ENCODE data around the gene PSME3. TPM values are rescaled to one million over a fixed set of nuclear protein-coding genes. Genes with fewer than 3 reads are reported as not detected.

The PSME3 gene
- total and polyA plus RNA-seq, 9 of the 15 experiments (the other 6 are each of a cell fraction or from before 2014, with no cell fraction given) = 31.2 to 275 (median 141) TPM

- TF ChIP-seq ZNF445 (CRISPR knock-in tag; IDR thresholded peaks at IDR 0.05; ENCODE audit: low read depth) (no peak), ZNF551 (CRISPR knock-in tag; IDR thresholded peaks at IDR 0.05) (no peak), DMBX1 (CRISPR knock-in tag; IDR thresholded peaks at IDR 0.05; ENCODE audit: borderline replicate concordance) (no peak), ATF3 (IDR thresholded peaks at IDR 0.05) (no peak; the same call in 1 of the 2 replicates), ATF3 (CRISPR knock-in tag; conservative IDR thresholded peaks at IDR 0.05) (peak; percentile 77), FOXA3 (CRISPR knock-in tag; conservative IDR thresholded peaks at IDR 0.05 in 1 of 2, IDR thresholded peaks at IDR 0.05 in 1 of 2) (peak in 1 of 2 experiments; percentile 36; a peak in 1 of 4 replicates), ZNF146 (CRISPR knock-in tag; IDR thresholded peaks at IDR 0.05; ENCODE audit: unreplicated experiment) (no peak), CC2D1A (IDR thresholded peaks at IDR 0.05) (no peak; the same call in 1 of the 2 replicates), SMAD4 (CRISPR knock-in tag; conservative IDR thresholded peaks at IDR 0.05) (0 out of 2 replicates have a peak, but pooled peaks have one; percentile 37), STAT5A (IDR thresholded peaks at IDR 0.05; ENCODE audit: borderline replicate concordance, low read length) (no peak), NFXL1 (CRISPR knock-in tag; IDR thresholded peaks at IDR 0.05) (no peak), MLX (CRISPR knock-in tag; conservative IDR thresholded peaks at IDR 0.05) (0 out of 4 replicates have a peak, but pooled peaks of 1 of the 2 experiments have one; percentile 62), SMARCE1 (IDR thresholded peaks at IDR 0.05) (no peak), RBM22 (IDR thresholded peaks at IDR 0.05; ENCODE audit: low read depth, low read length, poor library complexity, severe bottlenecking) (peak; percentile 21), PHF21A (IDR thresholded peaks at IDR 0.05; ENCODE audit: borderline replicate concordance, low read depth) (0 out of 2 replicates have a peak, but pooled peaks have one; percentile 7), U2AF2 (optimal IDR thresholded peaks at IDR 0.05; ENCODE audit: low read depth, low read length) (no peak), EP300 (IDR thresholded peaks at IDR 0.05; ENCODE audit: low read length) (peak; percentile 16; the same call in 1 of the 2 replicates), KDM2B (CRISPR knock-in tag; IDR thresholded peaks at IDR 0.05) (0 out of 2 replicates have a peak, but pooled peaks have one; percentile 45), PURB (CRISPR knock-in tag; IDR thresholded peaks at IDR 0.05; ENCODE audit: low read depth) (no peak), FOXA1 (IDR thresholded peaks at IDR 0.05; ENCODE audit: borderline replicate concordance) (no peak), ZNF764 (CRISPR knock-in tag; IDR thresholded peaks at IDR 0.05; ENCODE audit: low read depth) (no peak), TBP (optimal IDR thresholded peaks at IDR 0.05; ENCODE audit: low read depth, low read length) (peak; percentile 69), RBBP5 (IDR thresholded peaks at IDR 0.05; ENCODE audit: borderline replicate concordance, insufficient read depth, low read length, poor library complexity, severe bottlenecking) (peak; percentile 92)
- TF ChIP-seq, protein P1, sequence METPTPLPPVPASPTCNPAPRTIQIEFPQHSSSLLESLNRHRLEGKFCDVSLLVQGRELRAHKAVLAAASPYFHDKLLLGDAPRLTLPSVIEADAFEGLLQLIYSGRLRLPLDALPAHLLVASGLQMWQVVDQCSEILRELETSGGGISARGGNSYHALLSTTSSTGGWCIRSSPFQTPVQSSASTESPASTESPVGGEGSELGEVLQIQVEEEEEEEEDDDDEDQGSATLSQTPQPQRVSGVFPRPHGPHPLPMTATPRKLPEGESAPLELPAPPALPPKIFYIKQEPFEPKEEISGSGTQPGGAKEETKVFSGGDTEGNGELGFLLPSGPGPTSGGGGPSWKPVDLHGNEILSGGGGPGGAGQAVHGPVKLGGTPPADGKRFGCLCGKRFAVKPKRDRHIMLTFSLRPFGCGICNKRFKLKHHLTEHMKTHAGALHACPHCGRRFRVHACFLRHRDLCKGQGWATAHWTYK (CRISPR knock-in tag; IDR thresholded peaks at IDR 0.05) = no peak
- TF ChIP-seq, protein P2, sequence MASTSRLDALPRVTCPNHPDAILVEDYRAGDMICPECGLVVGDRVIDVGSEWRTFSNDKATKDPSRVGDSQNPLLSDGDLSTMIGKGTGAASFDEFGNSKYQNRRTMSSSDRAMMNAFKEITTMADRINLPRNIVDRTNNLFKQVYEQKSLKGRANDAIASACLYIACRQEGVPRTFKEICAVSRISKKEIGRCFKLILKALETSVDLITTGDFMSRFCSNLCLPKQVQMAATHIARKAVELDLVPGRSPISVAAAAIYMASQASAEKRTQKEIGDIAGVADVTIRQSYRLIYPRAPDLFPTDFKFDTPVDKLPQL (IDR thresholded peaks at IDR 0.05; ENCODE audit: extremely low read depth, insufficient read length) = no peak
Measured at GRCh38 chr17:42832934-42833766, at the start of gene PSME3 (continued).

Measured in K562 (cell line).